ENCODE data around the gene MOCOS. TPM values are rescaled to one million over a fixed set of nuclear protein-coding genes. Genes with fewer than 3 reads are reported as not detected.

The MOCOS gene
- total RNA-seq, 1 experiment from 2014 or later, result 12.1 TPM

DNA sequence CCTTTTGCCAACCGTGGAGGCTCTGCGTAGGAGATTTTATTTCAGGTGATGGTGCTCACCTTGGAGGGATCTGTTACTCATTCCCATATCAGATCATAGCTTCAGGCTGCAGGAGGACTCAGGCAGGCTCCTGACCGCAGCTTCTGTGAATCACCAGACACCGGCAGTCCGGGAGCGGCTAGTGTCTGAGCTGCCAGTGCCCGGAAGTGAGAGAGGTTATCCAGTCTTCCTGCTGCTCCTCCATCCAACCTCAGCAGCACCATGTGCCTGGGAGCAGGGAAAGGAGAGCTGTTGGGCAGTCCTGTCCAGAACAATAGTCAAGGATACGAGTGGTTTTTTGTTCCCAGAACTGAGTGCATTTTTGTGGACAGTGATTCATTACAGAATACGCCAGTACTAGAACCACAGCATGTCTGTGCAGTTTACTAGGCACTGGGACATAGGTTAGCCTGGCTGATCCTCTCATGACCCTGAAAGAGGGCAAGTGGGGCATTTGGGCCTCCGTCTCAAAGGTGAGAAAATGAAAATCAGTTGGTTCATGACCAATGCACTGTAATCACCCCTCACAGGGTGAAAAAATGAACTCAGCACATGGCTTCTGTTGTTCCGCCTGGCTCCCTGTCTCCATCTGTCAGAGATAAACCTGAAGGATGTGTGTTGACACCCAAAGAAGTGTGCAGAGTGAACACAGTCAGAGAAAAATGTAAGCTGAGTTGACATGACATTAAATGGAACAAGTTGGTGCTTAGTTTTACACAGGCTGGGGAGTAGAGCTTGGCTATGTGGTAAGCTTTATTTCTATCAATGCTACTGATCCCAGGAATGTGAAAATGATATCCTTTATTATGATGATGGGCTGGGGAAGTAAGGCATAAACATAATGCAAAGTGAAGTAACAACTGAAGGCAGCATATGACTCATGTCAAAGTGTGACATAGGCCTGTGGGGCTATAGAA lies 122.4 kb downstream of the MOCOS start:
- ATAC-seq (peak; percentile 95), DNase-seq (ENCODE audit: low read depth, low spot score) (peak; percentile 82)
- Histone ChIP-seq H3K27ac (ENCODE audit: low read depth, low read length) (peak overlapping the region; percentile 73), H3K36me3 (ENCODE audit: control insufficient read depth in 1 of 2, insufficient read depth in 2 of 2, low read length in 2 of 2) (no peaks in the 10 kb centered on the region), H3K9ac (ENCODE audit: low read length) (peak overlapping the region; percentile 39; the same call in 1 of the 2 replicates), H3K27me3 (ENCODE audit: insufficient read depth, low read length) (peaks cover 9% of the 10 kb centered on the region; the same call in 1 of the 2 replicates), H3K4me1 (ENCODE audit: control insufficient read depth in 1 of 2, insufficient read depth in 2 of 2, low read length in 2 of 2) (peaks cover 30 to 34% of the 10 kb centered on the region in 2 experiments), H3K4me3 (replicated peaks in 1 of 2; ENCODE audit: low read depth in 1 of 2, low read length in 2 of 2) (peak overlapping the region; percentile 26 to 45), H3K79me2 (ENCODE audit: insufficient read depth, low read length) (no peaks in the 10 kb centered on the region), H4K20me1 (ENCODE audit: insufficient read depth) (no peaks in the 10 kb centered on the region), H3K9me3 (ENCODE audit: control insufficient read depth in 1 of 2, insufficient read depth in 1 of 2, low read depth in 1 of 2, low read length in 2 of 2) (no peaks in the 10 kb centered on the region), H3K4me2 (ENCODE audit: low read length) (peak overlapping the region; percentile 74), H3K9me2 (ENCODE audit: insufficient read depth) (no peaks in the 10 kb centered on the region), H2AFZ (ENCODE audit: low read depth, low read length, poor library complexity, severe bottlenecking) (peak overlapping the region; percentile 25)
- intact Hi-C loops (cut with micrococcal nuclease), result no loop called here
- BruUV-seq (replicated peaks), result no TSS peak
- ChIA-PET CTCF (interaction anchor here (0.7 to 1.2 kb wide), 3 partner anchors 12 to 214 kb away, joined by 3 to 4 read pairs (median 3); partner anchors contain the start of gene FHOD3), RAD21 (ENCODE audit: low non-redundant PET in 1 of 2, low total read pairs in 2 of 2, uncharacterized antibody in 2 of 2, unreplicated experiment in 2 of 2) (interaction anchor here in 1 of 2 experiments (1.4 kb wide), 1 partner anchor 102 kb away, joined by 4 read pairs; no protein-coding TSS in a partner anchor), POLR2A (no interaction called here)
- TF ChIP-seq FOSL1 (IDR thresholded peaks at IDR 0.05; ENCODE audit: low read depth) (peak; percentile 82), ELF1 (IDR thresholded peaks at IDR 0.05; ENCODE audit: borderline replicate concordance, low read depth) (peak; percentile 69), SIN3A (IDR thresholded peaks at IDR 0.05; ENCODE audit: low read depth) (peak; percentile 54; the same call in 1 of the 2 replicates), EGR1 (IDR thresholded peaks at IDR 0.05; ENCODE audit: low read depth) (no peak), RAD21 (IDR thresholded peaks at IDR 0.05; ENCODE audit: low read depth) (no peak), YY1 (IDR thresholded peaks at IDR 0.05; ENCODE audit: extremely low read depth, insufficient replicate concordance, low read depth, low read length) (no peak), CEBPB (IDR thresholded peaks at IDR 0.05; ENCODE audit: low read depth) (peak; percentile 57), SP1 (IDR thresholded peaks at IDR 0.05; ENCODE audit: low read depth) (peak; percentile 72), MAX (IDR thresholded peaks at IDR 0.05) (peak; percentile 90), ZFX (IDR thresholded peaks at IDR 0.05) (no peak), JUND (IDR thresholded peaks at IDR 0.05) (peak; percentile 77), POLR2A (IDR thresholded peaks at IDR 0.05; ENCODE audit: borderline replicate concordance, extremely low read depth, insufficient read depth, insufficient read length) (no peak), TCF7L2 (IDR thresholded peaks at IDR 0.05; ENCODE audit: borderline replicate concordance, extremely low read depth, insufficient read depth, insufficient read length) (peak; percentile 66), ATF3 (IDR thresholded peaks at IDR 0.05) (no peak), CTCF (IDR thresholded peaks at IDR 0.05 in 2 of 3, conservative IDR thresholded peaks at IDR 0.05 in 1 of 3; ENCODE audit: borderline replicate concordance in 1 of 3, insufficient read depth in 1 of 3, low read depth in 2 of 3, low read length in 2 of 3) (no peak), CBX3 (IDR thresholded peaks at IDR 0.05; ENCODE audit: low read depth) (peak; percentile 91)
- TF ChIP-seq, protein P1, sequence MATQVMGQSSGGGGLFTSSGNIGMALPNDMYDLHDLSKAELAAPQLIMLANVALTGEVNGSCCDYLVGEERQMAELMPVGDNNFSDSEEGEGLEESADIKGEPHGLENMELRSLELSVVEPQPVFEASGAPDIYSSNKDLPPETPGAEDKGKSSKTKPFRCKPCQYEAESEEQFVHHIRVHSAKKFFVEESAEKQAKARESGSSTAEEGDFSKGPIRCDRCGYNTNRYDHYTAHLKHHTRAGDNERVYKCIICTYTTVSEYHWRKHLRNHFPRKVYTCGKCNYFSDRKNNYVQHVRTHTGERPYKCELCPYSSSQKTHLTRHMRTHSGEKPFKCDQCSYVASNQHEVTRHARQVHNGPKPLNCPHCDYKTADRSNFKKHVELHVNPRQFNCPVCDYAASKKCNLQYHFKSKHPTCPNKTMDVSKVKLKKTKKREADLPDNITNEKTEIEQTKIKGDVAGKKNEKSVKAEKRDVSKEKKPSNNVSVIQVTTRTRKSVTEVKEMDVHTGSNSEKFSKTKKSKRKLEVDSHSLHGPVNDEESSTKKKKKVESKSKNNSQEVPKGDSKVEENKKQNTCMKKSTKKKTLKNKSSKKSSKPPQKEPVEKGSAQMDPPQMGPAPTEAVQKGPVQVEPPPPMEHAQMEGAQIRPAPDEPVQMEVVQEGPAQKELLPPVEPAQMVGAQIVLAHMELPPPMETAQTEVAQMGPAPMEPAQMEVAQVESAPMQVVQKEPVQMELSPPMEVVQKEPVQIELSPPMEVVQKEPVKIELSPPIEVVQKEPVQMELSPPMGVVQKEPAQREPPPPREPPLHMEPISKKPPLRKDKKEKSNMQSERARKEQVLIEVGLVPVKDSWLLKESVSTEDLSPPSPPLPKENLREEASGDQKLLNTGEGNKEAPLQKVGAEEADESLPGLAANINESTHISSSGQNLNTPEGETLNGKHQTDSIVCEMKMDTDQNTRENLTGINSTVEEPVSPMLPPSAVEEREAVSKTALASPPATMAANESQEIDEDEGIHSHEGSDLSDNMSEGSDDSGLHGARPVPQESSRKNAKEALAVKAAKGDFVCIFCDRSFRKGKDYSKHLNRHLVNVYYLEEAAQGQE (IDR thresholded peaks at IDR 0.05; ENCODE audit: low read depth), result no peak
- TF ChIP-seq, protein P2, sequence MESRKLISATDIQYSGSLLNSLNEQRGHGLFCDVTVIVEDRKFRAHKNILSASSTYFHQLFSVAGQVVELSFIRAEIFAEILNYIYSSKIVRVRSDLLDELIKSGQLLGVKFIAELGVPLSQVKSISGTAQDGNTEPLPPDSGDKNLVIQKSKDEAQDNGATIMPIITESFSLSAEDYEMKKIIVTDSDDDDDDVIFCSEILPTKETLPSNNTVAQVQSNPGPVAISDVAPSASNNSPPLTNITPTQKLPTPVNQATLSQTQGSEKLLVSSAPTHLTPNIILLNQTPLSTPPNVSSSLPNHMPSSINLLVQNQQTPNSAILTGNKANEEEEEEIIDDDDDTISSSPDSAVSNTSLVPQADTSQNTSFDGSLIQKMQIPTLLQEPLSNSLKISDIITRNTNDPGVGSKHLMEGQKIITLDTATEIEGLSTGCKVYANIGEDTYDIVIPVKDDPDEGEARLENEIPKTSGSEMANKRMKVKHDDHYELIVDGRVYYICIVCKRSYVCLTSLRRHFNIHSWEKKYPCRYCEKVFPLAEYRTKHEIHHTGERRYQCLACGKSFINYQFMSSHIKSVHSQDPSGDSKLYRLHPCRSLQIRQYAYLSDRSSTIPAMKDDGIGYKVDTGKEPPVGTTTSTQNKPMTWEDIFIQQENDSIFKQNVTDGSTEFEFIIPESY (IDR thresholded peaks at IDR 0.05; ENCODE audit: extremely low read depth, insufficient replicate concordance, low read length), result no peak
